Measurements from ENCODE around the gene CD44.

CD44 gene

GRCh38 chr11:35197292-35197691, 58.3 kb downstream of the CD44 start:
- Histone ChIP-seq H3K9me2 (replicated peaks; ENCODE audit: control insufficient read depth, low read length) (no peaks in the 10 kb centered on the region), H3K4me1 (ENCODE audit: control insufficient read depth, low read length) (no peaks in the 10 kb centered on the region), H3K4me2 (ENCODE audit: low read length) (no peak overlapping the region), H3K4me3 (ENCODE audit: low read length) (no peak overlapping the region), H3K27me3 (ENCODE audit: control insufficient read depth, low read length) (peaks cover 2% of the 10 kb centered on the region; the same call in 1 of the 2 replicates), H3K27ac (ENCODE audit: low read depth, low read length) (no peak overlapping the region), H3K36me3 (ENCODE audit: control insufficient read depth, low read length) (no peaks in the 10 kb centered on the region), H3K9me3 (ENCODE audit: control insufficient read depth, insufficient read depth, low read length) (no peaks in the 10 kb centered on the region), H4K20me1 (ENCODE audit: control insufficient read depth, insufficient read depth, low read depth, low read length) (no peaks in the 10 kb centered on the region), H3K79me2 (ENCODE audit: control insufficient read depth, low read length) (no peaks in the 10 kb centered on the region), H3F3A (ENCODE audit: control insufficient read depth, insufficient read depth) (no peaks in the 10 kb centered on the region)
- TF ChIP-seq EZH2phosphoT487 (IDR thresholded peaks at IDR 0.05; ENCODE audit: borderline replicate concordance, low read length) (no peak), CTCF (IDR thresholded peaks at IDR 0.05; ENCODE audit: low read depth, low read length, poor library complexity, severe bottlenecking) (no peak)

GRCh38 chr11:35200811-35201341, 61.9 kb downstream of the CD44 start:
- no peaks in the 10 kb centered on the region for H3K36me3 ChIP-seq (ENCODE audit: control insufficient read depth, low read length)
- H3K4me2 ChIP-seq (ENCODE audit: low read length): no peak overlapping the region
- no peaks in the 10 kb centered on the region for H4K20me1 ChIP-seq (ENCODE audit: control insufficient read depth, insufficient read depth, low read depth, low read length)
- H3K27me3 ChIP-seq (ENCODE audit: control insufficient read depth, low read length): peaks cover 2% of the 10 kb centered on the region; the same call in 1 of the 2 replicates
- no peaks in the 10 kb centered on the region for H3K9me2 ChIP-seq (replicated peaks; ENCODE audit: control insufficient read depth, low read length)
- no peak for TF ChIP-seq EZH2phosphoT487 (IDR thresholded peaks at IDR 0.05; ENCODE audit: borderline replicate concordance, low read length)
- TF ChIP-seq CTCF (IDR thresholded peaks at IDR 0.05; ENCODE audit: low read depth, low read length, poor library complexity, severe bottlenecking): no peak
- no peaks in the 10 kb centered on the region for H3K4me1 ChIP-seq (ENCODE audit: control insufficient read depth, low read length)
- H3K79me2 ChIP-seq (ENCODE audit: control insufficient read depth, low read length): no peaks in the 10 kb centered on the region
- H3K4me3 ChIP-seq (ENCODE audit: low read length): no peak overlapping the region
- no peak overlapping the region for H3K27ac ChIP-seq (ENCODE audit: low read depth, low read length)
- H3K9me3 ChIP-seq (ENCODE audit: control insufficient read depth, insufficient read depth, low read length): no peaks in the 10 kb centered on the region
- no peaks in the 10 kb centered on the region for H3F3A ChIP-seq (ENCODE audit: control insufficient read depth, insufficient read depth)

GRCh38 chr11:35204614-35205013, 65.6 kb downstream of the CD44 start:
- Histone ChIP-seq H3K9me3 (ENCODE audit: control insufficient read depth, insufficient read depth, low read length) (no peaks in the 10 kb centered on the region), H3K9me2 (replicated peaks; ENCODE audit: control insufficient read depth, low read length) (no peaks in the 10 kb centered on the region), H3K4me3 (ENCODE audit: low read length) (no peak overlapping the region), H3K36me3 (ENCODE audit: control insufficient read depth, low read length) (no peaks in the 10 kb centered on the region), H3K4me2 (ENCODE audit: low read length) (no peak overlapping the region), H3F3A (ENCODE audit: control insufficient read depth, insufficient read depth) (no peaks in the 10 kb centered on the region), H3K27ac (ENCODE audit: low read depth, low read length) (no peak overlapping the region), H4K20me1 (ENCODE audit: control insufficient read depth, insufficient read depth, low read depth, low read length) (no peaks in the 10 kb centered on the region), H3K79me2 (ENCODE audit: control insufficient read depth, low read length) (no peaks in the 10 kb centered on the region), H3K4me1 (ENCODE audit: control insufficient read depth, low read length) (no peaks in the 10 kb centered on the region), H3K27me3 (ENCODE audit: control insufficient read depth, low read length) (no peaks in the 10 kb centered on the region)
- TF ChIP-seq EZH2phosphoT487 (IDR thresholded peaks at IDR 0.05; ENCODE audit: borderline replicate concordance, low read length): no peak
- no peak for TF ChIP-seq CTCF (IDR thresholded peaks at IDR 0.05; ENCODE audit: low read depth, low read length, poor library complexity, severe bottlenecking)
